Medulla oblongata (tissue), 1 donor: Measurements from ENCODE around the gene GPR146.

Experiments used
- DNase-seq: peaks from one replicate; pipeline ENCODE4 v3.0.0-alpha.2; 2015; ENCODE audit errors: extremely low spot score

The GPR146 gene

DNA sequence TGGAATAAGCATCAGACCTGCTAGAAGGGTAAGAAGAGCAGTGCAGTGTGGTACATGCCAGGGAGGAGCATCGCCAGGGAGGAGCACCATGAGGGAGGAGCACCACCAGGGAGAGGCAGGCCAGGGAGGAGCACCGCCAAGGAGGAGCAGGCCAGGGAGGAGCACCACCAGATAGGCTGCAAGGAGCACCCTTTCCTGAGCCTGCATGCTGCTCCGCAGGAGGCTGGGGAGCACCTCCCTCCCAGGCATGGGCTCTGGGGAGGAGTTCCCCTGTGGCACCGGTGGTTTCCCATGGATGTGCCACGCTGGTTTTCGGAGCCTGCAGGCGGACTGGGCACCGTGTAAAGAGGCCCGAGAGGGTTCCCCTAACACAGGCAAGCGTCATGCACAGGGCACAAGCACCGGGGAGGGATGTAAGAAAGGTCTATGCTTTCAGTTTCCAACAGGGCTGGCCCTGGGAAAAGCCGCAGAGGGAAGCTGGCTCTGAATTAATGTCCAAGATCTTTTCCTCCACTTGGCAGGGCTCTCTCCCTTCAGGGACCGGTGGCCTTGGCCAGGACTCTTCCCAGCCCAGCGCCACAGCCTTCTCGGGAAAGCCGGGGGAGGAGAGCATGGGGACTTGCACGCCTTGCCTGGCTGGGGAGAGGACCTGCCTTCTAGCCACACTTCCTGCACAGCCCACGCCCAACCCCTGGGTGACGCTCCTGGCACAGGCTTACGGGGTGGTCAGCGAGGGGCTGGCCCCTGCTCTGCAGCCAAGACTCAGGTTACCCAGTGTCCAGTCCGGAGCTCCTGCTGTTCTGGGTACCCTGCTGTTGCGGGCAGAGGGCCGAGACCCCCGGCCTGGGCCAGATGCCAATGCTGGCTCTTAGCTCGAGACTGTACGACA, 32.1 kb downstream of the GPR146 start:
- DNase-seq, result peak; percentile 53

DNA sequence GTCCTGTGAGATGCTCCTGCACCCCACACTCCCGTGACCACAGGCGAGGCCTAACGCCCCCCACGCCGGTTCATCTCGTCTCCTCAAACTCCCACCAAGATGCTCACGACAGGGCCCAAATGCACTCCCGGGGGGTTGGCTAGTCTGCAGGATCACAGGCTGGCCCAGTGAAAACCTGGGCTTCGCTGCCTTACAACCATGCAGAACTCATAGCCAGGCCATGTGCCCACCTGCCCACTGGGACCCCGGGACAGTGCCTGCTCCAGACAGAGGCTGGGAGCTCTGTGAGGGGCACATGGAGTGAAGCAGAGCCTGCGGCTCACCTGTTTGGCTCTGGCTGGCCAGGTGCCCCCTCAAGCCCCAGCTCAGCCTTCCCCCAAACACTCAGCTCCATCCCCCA, 34.2 kb downstream of the GPR146 start:
- no peak for DNase-seq

DNA sequence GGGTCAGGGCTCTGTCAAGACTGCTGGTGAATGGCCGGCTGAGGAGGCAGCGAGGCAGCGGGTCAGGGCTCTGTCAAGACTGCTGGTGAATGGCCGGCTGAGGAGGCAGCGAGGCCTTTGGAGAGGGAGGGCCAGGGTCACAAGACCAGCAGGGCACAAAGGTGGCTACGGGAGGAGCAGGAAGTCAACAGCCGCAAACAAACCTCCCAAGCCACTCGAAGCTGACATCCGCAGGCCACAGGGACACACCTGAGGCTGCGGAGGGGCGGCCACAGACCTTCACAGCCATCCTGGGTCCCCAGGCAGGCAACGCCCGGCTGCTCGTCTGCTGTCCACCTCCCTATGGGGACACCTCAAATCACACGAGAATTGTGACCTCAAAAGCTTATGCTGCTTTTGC, 34.6 kb downstream of the GPR146 start:
- DNase-seq, result no peak

GRCh38 chr7:1079546-1079945, 35.2 kb downstream of the GPR146 start:
- no peak for DNase-seq

- DNase-seq, result no peak
These were observed 36.0 kb downstream of the GPR146 start for GRCh38 chr7:1080252-1080920.

- DNase-seq, result no peak
These were observed 36.5 kb downstream of the GPR146 start for GRCh38 chr7:1080921-1081255.

DNA sequence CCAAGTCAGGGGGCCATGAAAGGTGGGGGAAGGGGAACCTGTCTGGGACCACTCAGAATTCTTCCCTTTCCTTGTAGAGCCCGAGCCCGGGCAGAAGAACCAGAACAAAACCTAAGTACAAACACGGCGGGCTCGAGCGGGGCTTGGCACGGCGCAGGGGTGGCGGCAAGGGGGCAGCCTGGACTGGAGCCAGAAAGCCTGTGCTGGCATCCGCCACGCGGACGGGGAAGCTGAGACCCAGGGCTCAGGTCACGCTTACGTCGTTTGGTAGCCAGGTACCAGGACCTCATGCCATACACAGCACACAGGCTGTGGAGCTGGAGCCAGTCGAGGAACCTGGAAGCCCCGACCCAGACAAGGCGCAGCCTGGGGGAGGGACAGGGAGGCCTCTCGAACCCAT, 37.0 kb downstream of the GPR146 start:
- DNase-seq, result no peak

DNA sequence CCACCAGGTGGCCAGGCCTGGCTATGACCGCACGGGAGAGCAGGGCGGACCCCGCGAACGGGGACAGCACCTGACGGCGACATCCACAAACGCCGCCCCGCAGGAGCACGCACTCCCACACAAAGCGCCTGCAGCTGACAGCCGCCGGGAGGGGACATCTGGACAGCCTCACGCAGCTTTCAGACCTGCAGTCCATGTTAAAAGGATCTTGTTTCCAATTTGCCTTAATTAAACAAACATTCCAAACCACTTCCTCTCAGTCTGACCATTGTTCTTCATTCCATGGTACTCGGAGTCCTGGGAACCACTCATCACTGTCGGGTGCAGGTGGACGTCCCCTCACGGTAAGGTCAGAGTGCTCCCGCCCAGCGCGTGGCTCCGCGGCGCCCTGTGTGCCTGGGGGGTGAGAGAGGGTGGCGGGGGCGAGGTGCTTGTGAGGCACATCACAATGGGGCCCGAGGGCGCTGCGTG, 37.6 kb downstream of the GPR146 start:
- no peak for DNase-seq

DNA sequence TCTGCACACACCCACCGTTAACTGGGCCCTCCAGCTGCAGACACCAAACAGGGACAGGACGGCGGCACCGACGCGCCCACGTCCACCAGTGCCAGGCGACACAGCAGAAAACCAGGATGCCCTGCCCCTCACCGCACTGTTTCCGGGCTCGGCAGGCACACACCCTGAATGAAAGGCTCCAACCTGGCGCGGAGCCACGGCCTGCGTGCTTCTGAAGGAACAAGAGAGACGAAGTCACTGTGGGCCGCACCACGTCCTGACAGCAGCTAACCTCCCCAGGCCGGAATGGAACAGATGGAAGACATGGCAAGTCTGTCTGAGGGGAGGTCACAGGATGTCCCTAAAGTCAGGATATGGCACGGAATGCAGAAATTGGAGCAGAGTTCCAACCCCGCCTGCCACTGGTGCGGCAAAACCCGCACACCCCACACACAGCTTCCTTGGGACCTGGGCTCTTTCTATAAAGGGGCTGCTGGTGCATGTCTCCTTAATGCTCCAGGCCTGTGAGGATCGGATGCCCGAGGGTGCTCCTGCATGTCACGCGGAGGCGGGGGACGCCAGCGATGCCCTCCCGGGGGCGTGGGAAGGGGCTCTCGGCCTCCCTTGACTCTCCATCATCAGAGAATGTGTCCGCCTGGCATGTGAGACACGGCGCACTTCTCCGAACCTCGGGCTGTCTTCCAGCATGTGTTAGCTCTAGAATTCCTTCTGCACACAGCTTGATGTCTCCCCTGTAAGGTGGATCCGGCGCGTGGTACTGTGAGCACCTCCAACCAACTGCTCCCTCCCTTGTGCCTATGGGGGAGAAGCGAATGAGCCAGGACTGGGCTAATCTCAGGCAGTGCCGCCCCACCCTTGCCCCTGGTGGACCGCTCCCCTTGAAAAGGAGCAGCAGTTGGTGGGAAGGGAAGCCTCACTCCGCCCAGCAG, 39.6 kb downstream of the GPR146 start:
- no peak for DNase-seq

- DNase-seq, result no peak
These were observed 40.9 kb downstream of the GPR146 start for GRCh38 chr7:1085266-1085665.

- no peak for DNase-seq
These were observed 41.6 kb downstream of the GPR146 start for GRCh38 chr7:1085910-1086421.

GRCh38 chr7:1086588-1087464, 42.5 kb downstream of the GPR146 start:
- peak; percentile 63 for DNase-seq

- DNase-seq, result no peak
These were observed 43.1 kb downstream of the GPR146 start for GRCh38 chr7:1087465-1087814.

- DNase-seq, result peak; percentile 45
These were observed 43.9 kb downstream of the GPR146 start, which contains the start of gene GPER1 for GRCh38 chr7:1087952-1088920. GPER1 (plus strand) TSS chr7:1088113; CDS start chr7:1091729, 3,616 bp downstream.

- DNase-seq, result no peak
These were observed 45.9 kb downstream of the GPR146 start for GRCh38 chr7:1090236-1090635.

- DNase-seq, result no peak
These were observed 46.6 kb downstream of the GPR146 start for GRCh38 chr7:1090686-1091643.

DNA sequence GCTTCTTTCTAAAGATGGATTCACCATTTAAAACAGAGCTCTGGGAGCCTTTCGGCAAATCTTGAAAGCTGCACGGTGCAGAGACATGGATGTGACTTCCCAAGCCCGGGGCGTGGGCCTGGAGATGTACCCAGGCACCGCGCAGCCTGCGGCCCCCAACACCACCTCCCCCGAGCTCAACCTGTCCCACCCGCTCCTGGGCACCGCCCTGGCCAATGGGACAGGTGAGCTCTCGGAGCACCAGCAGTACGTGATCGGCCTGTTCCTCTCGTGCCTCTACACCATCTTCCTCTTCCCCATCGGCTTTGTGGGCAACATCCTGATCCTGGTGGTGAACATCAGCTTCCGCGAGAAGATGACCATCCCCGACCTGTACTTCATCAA, 47.3 kb downstream of the GPR146 start:
- DNase-seq, result no peak

- DNase-seq, result no peak
These were observed 47.9 kb downstream of the GPR146 start for GRCh38 chr7:1092161-1092632.
